GM23338 (cell line): ENCODE data around the gene CEP170B. TPM values are rescaled to one million over a fixed set of nuclear protein-coding genes. Genes with fewer than 3 reads are reported as not detected.

Experiments used
- JUNB ChIP-seq: IDR thresholded peaks from one replicate; pipeline ENCODE4 v1.6.1; 2016; ENCODE audit warnings: antibody characterized with exemption; ENCODE audit not compliant: unreplicated experiment
- POLR2AphosphoS5 ChIP-seq: IDR thresholded peaks from 2 replicates; pipeline ENCODE4 v1.6.1; 2016; ENCODE audit warnings: antibody characterized with exemption, low read depth
- REST ChIP-seq: IDR thresholded peaks from one replicate; pipeline ENCODE4 v1.6.1; 2018; ENCODE audit warnings: antibody characterized with exemption; ENCODE audit not compliant: unreplicated experiment
- STAT1 ChIP-seq: IDR thresholded peaks from one replicate; pipeline ENCODE4 v1.6.1; 2016; ENCODE audit warnings: antibody characterized with exemption; ENCODE audit not compliant: unreplicated experiment
- ZNF462 ChIP-seq: fragments of 250-450 bp; sonication (Bioruptor Pico); IDR thresholded peaks from 2 replicates; pipeline ENCODE4 v1.5.0; 2020; ENCODE audit warnings: mild to moderate bottlenecking, moderate library complexity
- polyA plus RNA-seq: library from polyadenylated mRNA; unstranded; fragments of >200 nt; fragmentation: Nextera tagmentation; extraction: Ambion mirVana; gene quantifications from 2 replicates; pipeline ENCODE4 v1.2.1, GENCODE V29; 2016
- total RNA-seq: library from RNA; depleted of rRNA; stranded (reverse); fragments of >200 nt; shearing (Covaris generic); gene quantifications from 2 replicates; pipeline ENCODE4 v1.2.3, GENCODE V29; 2014

CEP170B gene
- total and polyA plus RNA-seq, 2 experiments from 2014 or later, result 4.6 to 37.1 TPM

- TF ChIP-seq ZNF462 (CRISPR knock-in tag) (no peak), JUNB (no peak), STAT1 (no peak), REST (no peak), POLR2AphosphoS5 (no peak)
Measured at GRCh38 chr14:104877066-104877805, 12.2 kb downstream of the CEP170B start (continued).
